ENCODE data around the gene PRX.
"Not testable (repeated sequence)": the region's sequence is repeated elsewhere in the genome, so short reads cannot be mapped to it uniquely, and the experiment has no call there.

The PRX gene, protein sequence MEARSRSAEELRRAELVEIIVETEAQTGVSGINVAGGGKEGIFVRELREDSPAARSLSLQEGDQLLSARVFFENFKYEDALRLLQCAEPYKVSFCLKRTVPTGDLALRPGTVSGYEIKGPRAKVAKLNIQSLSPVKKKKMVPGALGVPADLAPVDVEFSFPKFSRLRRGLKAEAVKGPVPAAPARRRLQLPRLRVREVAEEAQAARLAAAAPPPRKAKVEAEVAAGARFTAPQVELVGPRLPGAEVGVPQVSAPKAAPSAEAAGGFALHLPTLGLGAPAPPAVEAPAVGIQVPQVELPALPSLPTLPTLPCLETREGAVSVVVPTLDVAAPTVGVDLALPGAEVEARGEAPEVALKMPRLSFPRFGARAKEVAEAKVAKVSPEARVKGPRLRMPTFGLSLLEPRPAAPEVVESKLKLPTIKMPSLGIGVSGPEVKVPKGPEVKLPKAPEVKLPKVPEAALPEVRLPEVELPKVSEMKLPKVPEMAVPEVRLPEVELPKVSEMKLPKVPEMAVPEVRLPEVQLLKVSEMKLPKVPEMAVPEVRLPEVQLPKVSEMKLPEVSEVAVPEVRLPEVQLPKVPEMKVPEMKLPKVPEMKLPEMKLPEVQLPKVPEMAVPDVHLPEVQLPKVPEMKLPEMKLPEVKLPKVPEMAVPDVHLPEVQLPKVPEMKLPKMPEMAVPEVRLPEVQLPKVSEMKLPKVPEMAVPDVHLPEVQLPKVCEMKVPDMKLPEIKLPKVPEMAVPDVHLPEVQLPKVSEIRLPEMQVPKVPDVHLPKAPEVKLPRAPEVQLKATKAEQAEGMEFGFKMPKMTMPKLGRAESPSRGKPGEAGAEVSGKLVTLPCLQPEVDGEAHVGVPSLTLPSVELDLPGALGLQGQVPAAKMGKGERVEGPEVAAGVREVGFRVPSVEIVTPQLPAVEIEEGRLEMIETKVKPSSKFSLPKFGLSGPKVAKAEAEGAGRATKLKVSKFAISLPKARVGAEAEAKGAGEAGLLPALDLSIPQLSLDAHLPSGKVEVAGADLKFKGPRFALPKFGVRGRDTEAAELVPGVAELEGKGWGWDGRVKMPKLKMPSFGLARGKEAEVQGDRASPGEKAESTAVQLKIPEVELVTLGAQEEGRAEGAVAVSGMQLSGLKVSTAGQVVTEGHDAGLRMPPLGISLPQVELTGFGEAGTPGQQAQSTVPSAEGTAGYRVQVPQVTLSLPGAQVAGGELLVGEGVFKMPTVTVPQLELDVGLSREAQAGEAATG (N-terminal part only)

DNA sequence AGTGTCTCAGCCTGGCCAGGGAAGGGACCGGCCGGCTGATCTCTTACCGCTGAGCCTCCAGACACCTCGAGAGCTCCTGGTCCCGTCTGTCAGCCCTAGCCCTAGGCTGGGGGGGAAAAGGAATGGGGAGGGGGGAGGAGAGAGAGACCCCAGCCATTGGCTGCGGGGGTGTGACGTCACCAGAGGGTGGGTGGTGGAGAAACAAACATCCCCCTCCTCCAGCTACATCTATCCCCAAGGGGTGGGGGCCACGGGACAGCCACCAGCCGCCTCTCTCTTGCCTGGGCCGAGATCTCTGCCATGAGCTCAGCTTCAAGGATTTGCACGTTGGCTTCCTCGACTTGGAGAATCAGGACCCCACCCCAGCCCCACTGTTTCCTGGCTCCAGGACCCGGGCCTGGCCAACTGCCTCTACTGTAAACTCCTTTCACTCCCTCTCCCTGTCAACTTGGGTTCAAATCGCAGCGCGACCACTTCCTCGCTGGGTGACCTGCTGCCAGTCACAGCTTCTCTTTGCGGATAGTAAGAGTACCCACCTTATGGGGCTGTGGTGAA, at the start of gene PRX:
Gene PRX, minus strand, starts transcription at position 88 of the 555 bp plus-strand sequence. CDS start 5,446 bp downstream, outside the sequence.
- no peak for DNase-seq (ENCODE audit: low read depth in 2 of 2)

DNA sequence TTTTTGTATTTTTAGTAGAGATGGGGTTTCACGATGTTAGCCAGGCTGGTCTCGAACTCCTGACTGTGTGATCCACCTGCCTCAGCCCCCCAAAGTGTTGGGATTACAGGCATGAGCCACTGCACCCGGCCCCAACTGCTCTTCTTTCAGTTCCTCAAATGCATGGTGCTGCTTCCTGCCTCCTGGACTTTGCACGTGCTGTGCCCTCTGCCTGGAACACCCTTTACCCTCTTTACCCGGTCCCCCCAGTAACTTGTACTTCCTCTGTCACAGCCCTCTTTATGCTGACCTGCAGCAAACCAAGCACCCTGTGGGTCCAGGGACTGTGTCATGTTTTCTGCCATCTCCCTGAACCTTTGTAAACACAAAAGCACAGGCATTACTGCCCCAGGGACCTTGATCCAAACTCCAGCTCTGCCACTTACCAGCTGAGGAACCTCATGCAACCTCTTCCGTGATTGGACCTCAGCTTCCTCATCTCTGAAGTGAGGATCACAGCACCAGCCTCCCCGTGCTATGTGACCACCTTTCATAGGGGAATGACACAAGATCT, 48.6 kb upstream of the PRX start:
- no peak for DNase-seq (ENCODE audit: low read depth in 2 of 2)

DNA sequence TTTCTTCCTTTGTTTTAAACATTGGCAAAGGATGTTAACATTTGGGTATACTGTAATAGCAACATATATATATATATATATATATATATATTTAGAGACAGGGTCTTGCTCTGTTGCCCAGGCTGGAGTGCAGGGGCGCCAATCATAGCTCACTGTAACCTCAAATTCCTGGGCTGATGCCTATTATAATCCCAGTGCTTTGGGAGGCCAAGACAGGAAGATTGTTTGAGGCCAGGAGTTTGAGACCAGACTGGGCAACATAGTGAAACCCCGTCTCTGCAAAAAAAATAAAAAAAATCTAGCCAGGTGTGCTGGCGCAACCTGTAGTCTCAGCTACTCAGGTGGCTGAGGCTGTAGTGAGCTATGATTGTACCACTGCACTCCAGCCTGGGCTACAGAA, 47.0 kb upstream of the PRX start:
- no peak for DNase-seq (ENCODE audit: low read depth in 2 of 2)

DNA sequence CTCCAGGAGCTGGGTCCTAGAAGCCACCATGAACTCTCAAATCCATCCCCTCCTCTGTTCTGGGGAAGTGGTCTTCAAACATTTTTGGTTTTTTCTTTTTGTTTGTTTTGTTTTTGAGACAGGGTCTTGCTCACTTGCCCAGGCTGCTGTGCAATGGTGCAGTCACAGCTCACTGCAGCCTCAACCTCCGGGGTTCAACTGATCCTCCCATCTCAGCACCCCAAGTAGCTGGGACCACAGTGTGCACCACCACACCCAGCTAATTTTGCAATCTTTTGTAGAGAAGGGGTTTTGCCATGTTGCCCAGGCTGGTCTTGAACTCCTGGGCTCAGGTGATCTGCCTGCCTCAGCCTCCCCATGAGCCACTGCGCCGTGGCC, 45.4 kb upstream of the PRX start:
- DNase-seq (ENCODE audit: low read depth in 2 of 2): no peak

DNA sequence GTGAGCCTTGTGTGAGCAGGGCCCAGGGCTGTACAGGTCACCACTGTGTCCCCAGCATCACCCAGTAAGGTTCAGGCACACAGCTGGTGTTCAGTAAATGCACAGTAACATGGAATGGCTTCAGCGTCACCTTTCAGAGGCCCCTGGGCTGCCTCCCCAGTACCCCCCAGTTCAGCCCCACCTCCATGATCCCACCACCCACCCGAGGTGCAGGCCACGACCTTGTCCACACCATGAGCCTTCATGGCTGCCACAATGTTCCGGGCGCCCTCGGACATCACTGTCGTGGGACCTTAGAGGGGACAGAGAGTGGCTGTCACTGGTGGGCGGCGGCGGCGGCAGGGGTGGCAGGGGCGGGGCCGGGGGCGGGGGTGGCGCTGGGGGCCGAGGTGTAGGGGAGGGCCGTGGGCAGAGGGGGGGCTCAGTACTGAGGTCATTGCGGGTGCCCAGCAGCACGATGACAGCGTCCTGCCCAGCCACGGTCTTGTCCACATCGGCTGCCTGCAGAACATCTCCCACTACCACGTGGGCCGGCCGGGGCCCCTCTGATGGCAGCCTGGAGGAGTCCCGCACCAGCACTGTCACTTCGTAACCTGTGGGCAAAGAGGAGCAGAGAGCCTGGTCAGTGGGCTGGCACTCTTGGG, 44.9 kb upstream of the PRX start:
- no peak for DNase-seq (ENCODE audit: low read depth in 2 of 2)

DNA sequence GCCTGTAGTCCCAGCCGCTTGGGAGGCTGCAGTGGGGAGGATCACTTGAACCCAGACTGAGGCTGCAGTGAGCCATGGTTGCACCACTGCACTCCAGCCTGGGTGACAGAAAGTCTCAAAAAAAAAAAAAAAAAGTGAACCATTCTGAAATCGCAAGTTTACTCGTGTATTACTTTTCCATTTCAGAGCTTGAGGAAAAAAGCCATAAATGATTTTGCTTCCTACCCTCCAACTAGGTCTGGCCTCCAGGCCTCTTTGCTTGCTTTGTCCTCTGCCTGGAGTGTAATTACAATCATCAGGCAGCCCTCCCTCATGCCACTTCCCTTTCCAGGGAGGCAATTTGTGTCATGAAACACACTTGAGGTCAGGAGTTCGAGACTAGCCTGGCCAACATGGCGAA, 43.9 kb upstream of the PRX start:
- DNase-seq (ENCODE audit: low read depth in 2 of 2): no peak

DNA sequence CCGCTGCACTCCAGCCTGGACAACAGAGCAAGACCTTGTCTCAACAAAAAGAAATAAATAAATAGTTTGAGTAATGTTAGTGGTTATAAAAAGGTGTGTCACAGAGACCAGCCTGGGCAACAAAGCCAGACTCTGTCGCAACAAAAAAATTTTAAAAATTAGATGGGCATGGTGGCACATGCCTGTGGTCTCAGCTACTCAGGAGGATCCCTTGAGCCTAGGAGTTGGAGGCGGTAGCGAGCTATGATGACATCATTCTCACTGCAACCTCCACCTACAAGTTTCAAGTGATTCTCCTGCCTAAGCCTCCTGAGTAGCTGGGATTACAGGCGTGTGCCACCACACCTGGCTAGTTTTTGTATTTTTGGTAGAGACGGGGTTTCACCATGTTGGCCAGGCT, 40.8 kb upstream of the PRX start:
- not testable (repeated sequence) for DNase-seq (ENCODE audit: low read depth in 2 of 2)

DNA sequence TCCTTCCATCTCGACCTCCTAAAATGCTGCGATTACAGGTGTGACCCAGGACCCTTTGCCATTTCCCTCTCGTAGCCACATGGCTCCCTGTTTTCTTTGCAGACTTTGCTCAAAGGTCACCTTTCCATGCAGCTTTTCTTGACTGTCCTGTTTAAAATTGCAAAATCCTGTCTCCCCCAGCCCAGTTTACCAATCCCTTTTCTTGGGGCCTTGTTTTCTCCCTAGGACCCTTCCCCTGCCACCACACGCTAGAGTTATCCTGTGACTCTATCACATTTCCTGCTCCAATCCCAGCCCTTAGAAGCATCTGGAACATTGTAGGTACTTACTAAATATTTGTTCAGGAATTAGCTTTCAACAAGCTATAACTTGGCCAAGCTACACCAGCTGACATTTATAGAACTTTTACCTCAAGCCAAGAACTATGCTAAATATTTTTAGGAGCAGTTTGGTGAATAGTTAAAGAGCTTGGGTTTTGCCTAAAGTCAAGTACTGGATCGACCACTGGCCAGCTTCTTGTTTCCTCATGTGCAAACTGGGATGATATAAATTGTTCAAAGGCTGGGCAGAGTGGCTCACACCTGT, 40.1 kb upstream of the PRX start:
- DNase-seq (ENCODE audit: low read depth in 2 of 2): no peak

DNA sequence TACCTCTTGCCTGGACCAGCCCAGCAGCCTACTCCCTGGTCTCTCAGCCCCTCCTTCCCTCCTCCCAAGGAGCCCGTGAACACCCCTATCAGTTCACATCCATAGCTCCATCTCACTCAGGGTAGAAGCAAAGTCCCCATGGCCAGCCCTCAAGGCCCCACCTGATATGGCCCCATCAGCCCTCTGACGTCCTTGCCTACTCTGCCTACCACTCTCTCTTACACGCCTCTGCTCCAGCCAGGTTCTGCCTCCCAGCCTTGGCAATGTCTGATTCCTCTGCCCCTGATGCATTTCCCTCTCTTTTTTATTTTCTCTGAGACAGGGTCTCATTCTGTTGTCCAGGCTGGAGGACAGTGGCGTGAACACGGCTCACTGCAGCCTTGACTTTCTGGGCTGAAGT, 38.8 kb upstream of the PRX start:
- DNase-seq (ENCODE audit: low read depth in 2 of 2): no peak

DNA sequence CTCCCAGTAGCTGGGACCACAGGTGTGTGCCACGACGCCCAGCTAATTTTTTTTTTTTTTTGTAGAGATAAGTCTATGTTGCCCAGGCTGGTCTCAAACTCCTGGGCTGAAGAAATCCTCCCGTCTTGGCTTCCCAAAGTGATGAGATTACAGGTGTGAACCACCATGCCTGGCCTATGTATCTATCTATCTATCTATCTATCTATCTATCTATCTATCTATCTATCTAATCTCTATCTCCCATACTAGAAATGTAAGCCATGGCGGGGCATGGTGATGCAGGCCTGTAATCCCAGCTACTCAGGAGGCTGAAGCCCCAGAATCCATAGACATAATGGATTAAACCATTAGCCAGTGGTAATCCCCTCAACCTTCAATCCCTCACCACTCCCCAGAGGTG, 37.5 kb upstream of the PRX start:
- no peak for DNase-seq (ENCODE audit: low read depth in 2 of 2)

DNA sequence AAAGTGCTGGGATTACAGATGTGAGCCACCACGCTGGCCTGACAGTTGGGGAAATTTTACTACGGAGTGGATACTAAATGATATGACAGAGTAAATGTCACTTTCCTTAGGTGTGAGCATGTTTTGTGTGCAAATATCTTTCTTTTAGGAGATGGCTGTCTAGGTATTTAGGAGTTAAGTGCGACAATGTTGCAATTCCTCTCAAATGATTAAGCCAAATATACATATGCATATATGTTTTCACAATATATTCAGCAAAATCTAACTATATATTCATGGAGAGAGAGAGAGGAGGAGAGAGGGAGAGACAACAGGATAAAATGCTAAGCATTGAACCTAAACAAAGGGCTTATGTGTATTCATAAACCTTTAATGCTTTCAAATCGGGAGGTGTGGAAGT, 36.3 kb upstream of the PRX start:
- DNase-seq (ENCODE audit: low read depth in 2 of 2): no peak

DNA sequence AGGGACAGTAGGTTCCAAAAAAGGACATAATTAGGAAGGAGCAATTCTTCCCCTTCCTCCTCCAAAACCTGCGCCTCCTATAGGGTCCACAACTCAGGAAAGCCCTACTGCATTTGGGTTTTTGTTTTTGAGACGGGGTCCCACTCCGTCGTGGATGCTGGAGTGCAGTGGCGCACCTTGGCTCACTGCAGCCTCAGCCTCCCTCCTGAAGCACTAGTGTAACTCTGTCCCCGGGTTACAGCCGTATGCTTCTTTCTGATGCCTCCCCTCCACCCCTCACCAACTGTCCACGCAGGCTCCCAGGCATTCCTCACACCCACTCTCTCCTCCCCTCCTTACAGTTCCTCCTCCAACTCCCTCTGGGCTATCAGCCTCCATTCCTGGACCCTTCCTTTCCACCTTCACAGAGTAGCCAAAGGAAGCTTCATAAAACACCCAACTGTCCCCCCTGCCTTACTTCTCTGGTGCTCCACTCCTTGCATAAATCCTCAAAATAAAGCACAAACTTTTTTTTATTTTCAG, 33.1 kb upstream of the PRX start:
- DNase-seq (ENCODE audit: low read depth in 2 of 2): no peak

DNA sequence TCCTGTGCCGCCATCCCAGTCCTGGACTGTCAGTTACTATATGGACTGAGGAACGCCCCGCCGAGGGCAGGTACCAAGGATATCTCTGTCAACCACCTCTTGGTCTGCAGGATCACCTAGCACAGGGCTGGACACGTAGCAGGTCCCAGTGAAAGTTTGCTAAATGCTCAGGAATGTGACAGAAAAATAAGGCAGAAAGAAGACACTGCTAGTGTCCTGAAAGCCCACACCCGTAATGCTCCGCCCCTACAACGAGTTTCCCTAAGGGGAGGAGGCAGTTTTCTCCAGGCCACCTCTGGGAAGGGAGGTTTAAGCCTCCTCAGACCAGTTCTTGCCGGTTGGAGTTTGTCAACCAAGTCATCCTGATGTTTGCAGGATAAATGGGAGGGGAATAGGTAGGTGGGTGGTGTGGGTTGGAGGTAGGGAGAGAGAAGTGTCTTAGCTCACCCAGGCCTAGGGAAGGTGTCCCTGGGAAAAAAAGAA, 32.6 kb upstream of the PRX start:
- DNase-seq (ENCODE audit: low read depth in 2 of 2): no peak

DNA sequence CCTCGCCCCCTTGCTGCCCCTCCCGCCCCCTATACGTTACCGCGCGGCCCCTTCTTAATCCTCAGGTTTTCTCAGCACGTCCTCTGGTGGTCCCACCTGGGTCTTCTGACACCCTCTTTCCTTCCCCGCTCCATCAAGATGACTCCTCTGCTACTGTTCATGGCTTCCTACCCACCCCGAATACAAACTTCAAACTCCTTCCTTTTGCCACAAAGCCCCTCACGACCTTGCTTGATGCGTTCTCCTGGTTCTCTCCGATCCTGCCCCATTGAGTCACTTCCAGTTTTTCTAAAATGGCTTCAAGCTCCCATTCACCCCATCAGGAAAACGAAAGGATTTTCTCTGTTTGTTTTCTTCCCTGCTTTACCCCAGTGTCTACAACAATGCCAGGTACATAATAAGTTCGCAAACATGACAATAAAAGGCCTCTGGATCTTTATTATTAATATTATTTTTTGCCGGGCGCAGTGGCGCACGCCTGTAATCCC, 31.7 kb upstream of the PRX start:
- DNase-seq (ENCODE audit: low read depth in 2 of 2): no peak

DNA sequence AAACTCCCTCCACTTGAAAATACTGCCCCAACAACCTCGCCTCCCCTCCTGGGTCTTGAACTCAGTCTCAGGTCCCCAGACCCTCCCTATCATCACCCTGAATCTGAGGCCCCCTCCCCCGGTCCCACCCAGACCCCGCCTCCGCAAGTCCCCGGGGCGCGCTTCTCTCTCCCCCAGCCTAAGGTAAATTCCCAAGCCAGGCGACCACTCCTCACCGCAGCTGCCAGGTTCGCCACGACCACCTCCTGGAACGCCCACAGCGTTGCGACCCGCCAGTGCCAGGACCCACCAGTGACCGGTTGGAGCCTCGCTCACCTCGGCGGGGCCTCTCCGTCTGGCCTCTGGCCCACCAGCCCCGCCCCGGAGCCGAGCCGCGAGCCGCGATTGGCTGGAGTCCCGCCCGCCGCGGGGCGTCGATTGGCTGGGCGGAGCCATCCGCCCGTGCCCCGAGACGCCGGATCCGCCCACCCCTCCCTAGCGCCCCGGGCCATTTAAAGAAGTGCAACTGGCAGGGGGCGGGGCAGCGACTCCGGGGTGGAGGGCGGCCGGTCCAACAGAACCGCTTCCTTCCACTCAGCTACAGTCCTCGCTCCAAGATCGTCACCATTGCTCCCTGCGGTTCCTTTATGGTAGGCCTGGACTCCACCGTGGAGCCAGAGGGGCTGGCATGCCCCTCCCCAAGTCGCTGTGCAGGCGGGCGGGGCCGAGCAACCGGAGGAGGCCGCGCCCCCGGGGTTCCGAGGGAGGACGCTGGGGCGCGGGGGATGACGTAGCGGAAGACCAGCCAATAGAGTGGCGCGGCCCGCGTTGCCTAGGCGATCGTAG, 31.0 kb upstream of the PRX start, which contains the start of gene SERTAD3:
Gene SERTAD3, minus strand, starts transcription at position 336 of the 825 bp plus-strand sequence. CDS start 2,255 bp downstream, outside the sequence.
- DNase-seq (ENCODE audit: low read depth in 2 of 2): peak; percentile 95 to 96

DNA sequence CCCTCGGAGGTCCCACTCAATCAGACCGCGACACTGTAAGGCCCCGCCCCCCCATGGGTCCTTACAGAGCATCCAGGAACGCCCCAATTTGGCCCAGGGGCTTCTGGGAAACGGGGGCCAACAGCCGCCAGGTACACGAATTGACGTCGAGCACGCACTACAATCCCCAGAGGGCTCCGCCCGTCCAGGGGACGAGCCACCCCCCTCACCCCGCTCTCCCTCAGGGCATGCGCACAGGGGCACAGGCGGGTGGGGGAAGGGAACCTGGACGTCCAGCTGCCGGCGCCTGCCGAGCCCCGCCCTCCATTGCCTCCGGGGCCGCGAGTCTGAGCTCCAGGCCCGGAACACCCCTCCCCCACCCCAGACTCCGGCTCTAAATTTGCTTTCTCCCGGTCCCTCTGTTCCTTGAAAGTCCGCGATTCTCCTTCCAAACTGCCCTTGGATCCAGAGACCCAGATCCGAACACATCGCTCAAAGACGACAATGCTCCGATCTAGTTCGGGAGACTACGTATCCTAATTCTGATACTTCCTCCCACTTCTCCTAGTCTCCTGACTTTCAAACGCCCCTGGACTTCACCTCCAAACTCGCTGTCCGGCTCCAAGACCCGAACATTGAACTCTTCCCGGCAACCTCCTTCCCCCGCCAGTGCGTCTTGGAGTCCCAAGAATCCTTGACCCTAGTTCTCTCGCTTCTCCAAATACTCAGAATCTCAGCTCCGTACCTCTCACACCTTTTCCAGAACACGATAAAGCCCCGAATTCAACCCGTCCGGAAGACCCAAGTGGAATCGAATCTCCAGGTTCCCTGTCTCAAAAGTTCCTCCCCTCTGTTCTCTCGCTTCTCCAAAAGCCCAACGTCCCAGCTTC, 30.2 kb upstream of the PRX start:
- peak; percentile 98 to 99 for DNase-seq (ENCODE audit: low read depth in 2 of 2)

DNA sequence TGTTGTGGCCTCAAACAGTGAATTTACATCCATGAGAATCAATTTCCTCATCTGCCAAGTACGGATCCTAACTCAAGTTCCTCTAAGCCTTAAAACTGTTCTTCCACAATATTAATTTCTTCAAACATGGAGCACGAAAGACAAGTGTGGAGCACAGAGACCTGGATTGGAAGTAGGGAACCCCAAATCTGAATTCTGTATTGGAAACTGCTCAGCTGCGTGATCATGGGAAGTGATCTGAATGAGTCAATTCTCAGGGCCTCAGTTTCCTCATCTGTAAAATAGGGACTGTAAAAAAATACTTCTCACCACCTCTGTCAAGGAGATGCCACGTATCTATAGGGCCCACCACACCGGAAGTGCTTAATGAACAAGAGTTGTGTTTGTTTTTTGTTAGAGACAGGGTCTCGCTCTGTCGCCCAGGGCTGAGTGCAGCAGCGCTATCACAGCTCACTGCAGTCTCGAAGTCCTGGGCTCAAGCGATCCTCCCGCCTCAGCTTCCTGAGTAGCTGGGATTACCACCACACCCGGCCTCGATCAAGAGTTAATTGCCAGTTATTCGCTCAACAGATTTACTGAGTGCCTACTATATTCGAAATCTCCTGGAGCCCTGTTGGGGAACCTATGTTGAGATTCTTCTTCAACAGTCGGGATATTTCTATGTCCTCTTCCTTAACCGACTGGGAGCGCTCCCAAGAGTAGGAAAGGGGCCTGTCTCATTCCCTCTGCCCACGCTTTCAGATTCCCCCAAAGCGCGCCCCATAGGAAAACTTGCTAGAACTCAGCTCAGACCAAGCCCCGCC, 29.4 kb upstream of the PRX start:
- DNase-seq (ENCODE audit: low read depth in 2 of 2): no peak

Data from activated CD4-positive, alpha-beta T cell treated with anti-CD3 and anti-CD28 coated beads for 24 hours (primary cell).